HG02840 (cell line): ENCODE results near the gene EFS.

Experiments
- ATAC-seq: cut with Tn5 transposase; IDR thresholded peaks from one replicate; pipeline ENCODE4 v1.9.1; 2021; ENCODE audit warnings: mild to moderate bottlenecking, moderate library complexity, moderate number of reproducible peaks; ENCODE audit not compliant: unreplicated experiment, low FRiP score

Gene EFS

DNA sequence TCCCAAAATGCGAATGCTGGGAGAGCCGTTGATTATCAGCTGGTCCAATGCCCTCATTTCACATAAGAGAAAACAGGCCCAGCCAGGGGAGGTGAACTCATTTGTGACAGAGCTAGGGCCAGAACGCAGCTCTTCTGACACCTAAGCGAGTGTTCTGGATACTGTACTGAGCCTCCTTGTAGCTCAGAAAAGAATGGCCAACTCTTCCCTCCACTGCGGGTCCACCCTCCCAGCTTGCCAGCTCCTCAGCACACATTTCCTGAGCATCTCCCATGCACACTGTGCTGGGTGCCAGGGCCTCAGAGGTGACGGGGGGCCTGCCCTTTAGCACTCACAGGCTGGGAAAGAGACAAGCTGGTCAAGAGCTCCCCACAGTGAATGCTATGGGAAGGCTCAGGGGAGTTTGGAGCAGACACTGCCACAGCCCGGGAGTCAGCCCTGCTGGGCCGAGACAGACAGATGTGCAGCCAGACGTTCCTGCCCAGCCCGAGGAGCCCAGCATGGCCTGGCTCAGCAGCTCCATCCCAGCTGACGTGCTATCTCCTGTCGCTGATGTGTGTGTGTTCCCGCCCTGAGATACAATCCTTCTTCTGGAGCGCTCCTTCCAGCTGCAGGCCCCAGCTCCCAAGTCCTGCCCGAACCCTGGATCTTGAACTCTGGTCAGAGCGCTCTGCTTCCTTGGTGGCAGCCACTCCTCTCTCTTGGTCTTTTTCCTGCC is 15.4 kb upstream of the EFS start:
- no peak for ATAC-seq

- no peak for ATAC-seq
These were observed 14.6 kb upstream of the EFS start for GRCh38 chr14:23379366-23380196.

GRCh38 chr14:23378612-23379220 is 13.7 kb upstream of the EFS start:
- ATAC-seq, result no peak

DNA sequence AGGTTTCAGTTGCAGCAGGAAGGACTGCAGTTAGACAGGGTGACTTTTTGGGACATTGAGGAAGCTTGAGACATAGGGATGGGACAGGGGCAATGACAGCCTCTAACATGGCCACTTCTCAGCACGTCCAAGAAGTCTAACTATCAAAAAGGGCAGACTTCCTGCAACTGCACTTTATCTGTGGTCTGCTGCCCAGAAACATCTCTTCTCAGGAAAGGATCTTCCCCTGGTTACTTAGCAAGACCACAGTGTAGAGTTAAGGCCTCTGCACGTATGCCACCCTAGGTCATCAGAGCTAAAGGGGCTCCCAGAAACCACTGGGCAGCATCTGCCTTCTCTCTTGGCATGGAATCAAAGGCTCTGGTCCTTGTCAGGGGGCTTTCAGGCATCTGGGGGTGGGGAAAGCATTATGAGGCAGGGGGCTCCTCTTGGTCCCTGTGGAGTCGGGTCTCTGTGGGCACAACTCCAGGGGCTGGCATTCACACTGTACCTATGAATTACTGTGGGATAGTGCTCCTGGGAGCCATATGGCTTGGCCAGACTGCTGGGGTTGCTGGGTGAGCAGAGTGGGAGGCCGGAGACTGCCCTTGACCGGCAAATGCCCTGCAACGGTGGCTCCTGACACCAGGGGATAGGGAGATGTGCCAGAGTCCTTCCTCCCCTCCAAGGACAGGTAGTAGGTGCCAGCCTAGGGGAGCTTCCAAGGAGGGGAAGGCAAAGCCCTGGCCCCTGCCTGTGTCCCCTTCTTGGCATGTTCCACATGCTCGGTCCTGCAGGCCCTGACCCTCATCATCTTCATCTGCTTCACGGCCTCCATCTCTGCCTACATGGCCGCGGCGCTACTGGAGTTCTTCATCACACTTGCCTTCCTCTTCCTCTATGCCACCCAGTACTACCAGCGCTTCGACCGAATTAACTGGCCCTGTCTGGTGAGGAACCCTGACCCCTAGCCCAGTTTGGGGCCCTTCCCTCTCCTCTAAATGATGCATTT is 12.9 kb upstream of the EFS start:
- ATAC-seq, result no peak

GRCh38 chr14:23377198-23377550 is 12.2 kb upstream of the EFS start:
- ATAC-seq, result no peak

DNA sequence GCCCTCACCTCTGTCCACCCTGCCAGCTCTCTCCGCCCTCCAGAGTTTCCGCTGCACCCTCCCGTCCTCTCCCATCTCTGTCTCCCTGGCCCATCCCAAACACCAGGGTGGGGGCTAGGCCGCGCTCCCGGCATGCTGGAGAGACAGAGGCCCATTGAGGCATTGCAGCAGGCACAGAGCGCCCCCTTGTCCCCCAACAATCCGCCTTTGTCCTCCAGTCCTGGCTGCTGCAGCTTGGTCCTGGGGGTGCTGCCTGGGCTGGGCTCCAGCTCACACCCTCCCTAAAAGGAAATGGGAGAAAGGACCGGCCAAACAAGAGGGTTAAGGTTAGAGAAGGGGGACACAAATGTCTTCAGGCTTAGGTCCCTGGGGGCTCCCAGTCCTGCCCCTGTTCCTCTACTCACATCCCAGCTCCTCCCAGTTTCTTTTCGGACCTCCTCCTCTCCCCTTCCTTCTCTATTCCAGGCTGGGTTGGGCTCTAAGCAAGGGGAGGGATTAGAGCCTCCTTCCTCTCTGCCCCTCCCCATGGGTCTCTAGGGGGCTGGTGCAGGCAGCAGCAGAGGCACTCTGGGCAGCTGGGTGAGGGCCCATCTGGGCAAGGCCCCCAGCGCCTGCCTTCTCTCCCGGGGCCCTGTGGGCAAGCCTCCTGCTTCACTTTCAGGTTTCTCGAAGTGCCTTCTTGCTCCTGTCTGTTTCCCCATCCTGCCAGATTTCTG is 11.7 kb upstream of the EFS start, which contains the start of gene CMTM5:
Gene CMTM5 (plus strand): TSS at position 565 of the 716 bp plus-strand sequence. CDS start 206 bp downstream, outside the sequence.
- ATAC-seq, result no peak

DNA sequence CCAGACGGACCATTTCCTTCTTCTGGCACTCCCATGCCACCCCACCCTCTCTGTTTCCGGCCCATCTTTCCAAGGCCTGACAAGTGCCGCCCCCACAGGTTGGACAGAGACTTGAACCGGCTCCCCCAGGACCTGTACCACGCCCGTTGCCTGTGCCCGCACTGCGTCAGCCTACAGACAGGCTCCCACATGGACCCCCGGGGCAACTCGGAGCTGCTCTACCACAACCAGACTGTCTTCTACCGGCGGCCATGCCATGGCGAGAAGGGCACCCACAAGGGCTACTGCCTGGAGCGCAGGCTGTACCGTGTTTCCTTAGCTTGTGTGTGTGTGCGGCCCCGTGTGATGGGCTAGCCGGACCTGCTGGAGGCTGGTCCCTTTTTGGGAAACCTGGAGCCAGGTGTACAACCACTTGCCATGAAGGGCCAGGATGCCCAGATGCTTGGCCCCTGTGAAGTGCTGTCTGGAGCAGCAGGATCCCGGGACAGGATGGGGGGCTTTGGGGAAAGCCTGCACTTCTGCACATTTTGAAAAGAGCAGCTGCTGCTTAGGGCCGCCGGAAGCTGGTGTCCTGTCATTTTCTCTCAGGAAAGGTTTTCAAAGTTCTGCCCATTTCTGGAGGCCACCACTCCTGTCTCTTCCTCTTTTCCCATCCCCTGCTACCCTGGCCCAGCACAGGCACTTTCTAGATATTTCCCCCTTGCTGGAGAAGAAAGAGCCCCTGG is 10.7 kb upstream of the EFS start:
- no peak for ATAC-seq

- ATAC-seq, result no peak
These were observed 8.1 kb upstream of the EFS start for GRCh38 chr14:23373041-23373440.

- no peak for ATAC-seq
These were observed 7.5 kb upstream of the EFS start, which contains the start of gene IL25 for GRCh38 chr14:23372509-23372908. Gene IL25 (plus strand): TSS chr14:23372809.

- ATAC-seq, result no peak
These were observed 6.9 kb upstream of the EFS start for GRCh38 chr14:23371865-23372264.

DNA sequence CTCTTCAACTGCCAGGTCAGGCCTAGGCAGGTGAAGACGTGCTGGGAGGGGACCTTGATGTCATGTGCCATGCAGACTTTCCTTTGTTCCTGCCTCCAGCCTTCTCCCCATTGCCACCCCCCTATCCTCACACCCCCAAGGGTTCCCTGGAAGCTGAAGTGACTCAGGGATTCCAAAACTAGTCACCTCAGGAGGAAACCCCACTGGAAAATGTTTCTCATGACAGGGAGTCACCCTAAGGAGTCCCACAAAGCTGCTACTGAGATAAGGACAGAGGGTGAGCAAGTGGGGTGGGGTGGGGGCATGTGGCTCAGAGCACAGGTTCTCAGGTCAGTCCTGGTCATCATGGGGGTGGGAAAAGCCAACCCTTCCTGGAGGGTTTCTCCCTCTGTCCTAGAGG is 5.2 kb upstream of the EFS start:
- no peak for ATAC-seq

GRCh38 chr14:23366426-23366921 is 1.5 kb upstream of the EFS start:
- ATAC-seq, result no peak

- no peak for ATAC-seq
These were observed 907 bp upstream of the EFS start for GRCh38 chr14:23365732-23366425.

DNA sequence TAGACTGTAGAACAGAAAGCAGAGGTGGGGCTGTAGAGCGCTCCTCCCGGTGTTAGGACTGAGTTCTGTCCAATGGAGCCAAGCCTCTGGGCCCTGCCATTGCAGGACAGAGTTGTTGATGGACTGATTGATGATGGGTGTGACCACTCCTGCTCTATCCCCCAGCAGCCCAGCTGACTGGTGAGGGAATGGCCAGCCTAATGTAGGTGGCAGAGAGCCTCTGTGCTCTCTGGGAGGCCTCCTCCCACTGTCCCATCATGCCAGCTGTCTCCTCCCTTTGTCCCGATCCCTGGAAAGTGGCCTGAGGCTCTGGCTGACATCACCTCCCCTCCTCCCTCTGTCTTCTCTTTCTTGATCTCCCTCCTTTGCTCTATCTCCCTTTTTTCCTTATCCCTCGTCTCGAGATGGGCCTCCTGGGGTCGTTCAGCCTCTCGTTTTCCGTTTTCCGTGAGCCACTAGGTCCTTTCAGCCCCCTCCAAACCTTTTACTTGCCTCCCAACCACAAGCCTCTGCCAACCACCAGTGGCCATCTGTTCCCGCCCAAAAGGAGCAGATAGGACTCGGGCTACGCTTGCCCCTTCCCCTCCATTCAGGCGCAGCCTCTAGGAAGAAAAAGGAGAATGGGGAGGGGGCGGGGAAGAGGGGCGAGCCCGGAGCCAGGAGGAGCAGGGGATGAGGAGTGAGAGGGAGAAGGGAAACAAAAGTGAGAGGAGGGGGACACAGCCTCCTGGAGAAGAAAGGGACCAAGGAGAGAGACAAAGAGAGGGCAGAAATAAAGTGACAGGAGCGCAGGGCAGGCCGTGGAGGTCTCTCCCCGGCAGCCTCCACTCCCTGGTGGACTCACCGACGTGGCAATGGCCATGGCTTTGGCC is 572 bp downstream of the EFS start:
- ATAC-seq, result no peak

DNA sequence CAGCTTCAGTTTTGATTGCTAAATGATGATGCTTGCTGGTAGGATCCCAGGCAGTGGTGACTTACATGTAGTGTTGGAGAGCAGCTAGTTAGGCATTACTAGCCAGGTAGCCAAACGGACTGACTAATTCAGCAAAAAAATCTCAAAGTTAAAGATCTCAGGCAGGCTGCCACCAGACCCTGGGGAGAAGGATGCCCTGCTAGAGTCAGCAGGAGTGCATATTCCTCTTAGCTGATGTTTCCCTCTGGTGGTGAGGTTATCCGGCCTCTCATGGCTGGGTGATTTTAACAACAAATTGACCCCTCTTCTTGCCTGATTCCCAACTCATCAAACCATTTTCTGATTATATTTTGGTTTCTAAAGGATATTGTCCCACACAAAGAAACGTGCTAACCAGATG is 2.8 kb downstream of the EFS start:
- ATAC-seq, result no peak

GRCh38 chr14:23361763-23362162 is 3.2 kb downstream of the EFS start:
- no peak for ATAC-seq

GRCh38 chr14:23361320-23361719 is 3.7 kb downstream of the EFS start:
- ATAC-seq, result no peak
